ENCODE results near the gene CELSR1.

Gene CELSR1

DNA sequence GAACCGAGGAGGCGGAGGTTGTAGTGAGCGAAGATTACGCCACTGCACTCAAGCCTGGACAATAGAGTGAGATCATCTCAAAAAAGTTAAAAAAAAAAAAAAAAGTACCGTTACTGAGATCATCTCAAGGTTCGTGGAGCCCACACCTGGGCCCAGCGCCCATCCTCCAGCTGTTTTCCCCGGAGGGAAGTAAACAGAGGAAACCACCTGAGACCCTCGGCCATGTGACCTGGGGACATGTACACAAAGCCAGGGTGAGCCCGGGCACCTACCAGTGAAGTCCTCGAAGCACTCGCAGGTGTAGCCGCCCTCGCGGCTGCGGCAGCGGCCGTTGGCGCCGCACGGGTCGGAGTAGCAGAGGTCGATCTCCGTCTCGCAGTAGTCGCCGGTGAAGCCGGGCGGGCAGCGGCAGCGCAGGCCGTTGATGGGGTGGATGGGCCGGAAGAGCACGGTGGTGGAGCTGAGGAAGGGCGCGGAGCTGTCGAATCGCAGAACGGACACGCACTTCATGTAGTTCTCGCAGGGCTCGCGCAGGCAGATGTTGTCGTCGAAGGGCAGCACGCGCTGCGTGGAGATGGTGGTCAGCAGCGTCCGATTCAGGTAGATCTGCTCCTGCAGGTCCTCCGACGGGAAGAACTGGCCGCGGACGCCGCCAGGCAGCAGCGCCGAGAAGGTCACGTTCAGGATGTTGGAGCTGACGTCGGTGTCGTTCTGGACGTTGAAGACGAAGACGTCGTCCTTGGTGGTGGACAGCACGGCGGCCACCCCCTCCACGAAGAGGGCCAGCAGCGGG lies 73.8 kb downstream of the CELSR1 start:
- H3K9me2 ChIP-seq (replicated peaks; ENCODE audit: insufficient read depth, low read length), result no peaks in the 10 kb centered on the region
- H3K36me3 ChIP-seq (replicated peaks; ENCODE audit: insufficient read depth, low read length), result no peaks in the 10 kb centered on the region
- no peak for DNase-seq
- H3K4me3 ChIP-seq (ENCODE audit: low read length), result no peak overlapping the region
- H3K4me1 ChIP-seq (ENCODE audit: low read length), result no peaks in the 10 kb centered on the region
- H3K9ac ChIP-seq (ENCODE audit: low read length), result no peak overlapping the region
- no peak overlapping the region for H3K27ac ChIP-seq (ENCODE audit: low read length)
- no peaks in the 10 kb centered on the region for H3K9me3 ChIP-seq (replicated peaks; ENCODE audit: insufficient read depth, low read length)
- no peak overlapping the region for H3K4me2 ChIP-seq (ENCODE audit: low read depth, low read length)
- no peaks in the 10 kb centered on the region for H4K20me1 ChIP-seq (ENCODE audit: insufficient read depth, low read length)
- H2AFZ ChIP-seq (ENCODE audit: low read length), result no peak overlapping the region
- peaks cover 91% of the 10 kb centered on the region for H3K27me3 ChIP-seq (replicated peaks; ENCODE audit: insufficient read depth, low read length)
- TF ChIP-seq EZH2phosphoT487 (IDR thresholded peaks at IDR 0.05; ENCODE audit: low read length) (no peak), EZH2 (optimal IDR thresholded peaks at IDR 0.05; ENCODE audit: low read depth, low read length) (no peak)
- TF ChIP-seq, protein P1, sequence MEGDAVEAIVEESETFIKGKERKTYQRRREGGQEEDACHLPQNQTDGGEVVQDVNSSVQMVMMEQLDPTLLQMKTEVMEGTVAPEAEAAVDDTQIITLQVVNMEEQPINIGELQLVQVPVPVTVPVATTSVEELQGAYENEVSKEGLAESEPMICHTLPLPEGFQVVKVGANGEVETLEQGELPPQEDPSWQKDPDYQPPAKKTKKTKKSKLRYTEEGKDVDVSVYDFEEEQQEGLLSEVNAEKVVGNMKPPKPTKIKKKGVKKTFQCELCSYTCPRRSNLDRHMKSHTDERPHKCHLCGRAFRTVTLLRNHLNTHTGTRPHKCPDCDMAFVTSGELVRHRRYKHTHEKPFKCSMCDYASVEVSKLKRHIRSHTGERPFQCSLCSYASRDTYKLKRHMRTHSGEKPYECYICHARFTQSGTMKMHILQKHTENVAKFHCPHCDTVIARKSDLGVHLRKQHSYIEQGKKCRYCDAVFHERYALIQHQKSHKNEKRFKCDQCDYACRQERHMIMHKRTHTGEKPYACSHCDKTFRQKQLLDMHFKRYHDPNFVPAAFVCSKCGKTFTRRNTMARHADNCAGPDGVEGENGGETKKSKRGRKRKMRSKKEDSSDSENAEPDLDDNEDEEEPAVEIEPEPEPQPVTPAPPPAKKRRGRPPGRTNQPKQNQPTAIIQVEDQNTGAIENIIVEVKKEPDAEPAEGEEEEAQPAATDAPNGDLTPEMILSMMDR (IDR thresholded peaks at IDR 0.05; ENCODE audit: low read length), result no peak
- no peaks in the 10 kb centered on the region for H3F3A ChIP-seq (ENCODE audit: insufficient read depth, low read length)
- no peaks in the 10 kb centered on the region for H3K79me2 ChIP-seq (ENCODE audit: low read length)

DNA sequence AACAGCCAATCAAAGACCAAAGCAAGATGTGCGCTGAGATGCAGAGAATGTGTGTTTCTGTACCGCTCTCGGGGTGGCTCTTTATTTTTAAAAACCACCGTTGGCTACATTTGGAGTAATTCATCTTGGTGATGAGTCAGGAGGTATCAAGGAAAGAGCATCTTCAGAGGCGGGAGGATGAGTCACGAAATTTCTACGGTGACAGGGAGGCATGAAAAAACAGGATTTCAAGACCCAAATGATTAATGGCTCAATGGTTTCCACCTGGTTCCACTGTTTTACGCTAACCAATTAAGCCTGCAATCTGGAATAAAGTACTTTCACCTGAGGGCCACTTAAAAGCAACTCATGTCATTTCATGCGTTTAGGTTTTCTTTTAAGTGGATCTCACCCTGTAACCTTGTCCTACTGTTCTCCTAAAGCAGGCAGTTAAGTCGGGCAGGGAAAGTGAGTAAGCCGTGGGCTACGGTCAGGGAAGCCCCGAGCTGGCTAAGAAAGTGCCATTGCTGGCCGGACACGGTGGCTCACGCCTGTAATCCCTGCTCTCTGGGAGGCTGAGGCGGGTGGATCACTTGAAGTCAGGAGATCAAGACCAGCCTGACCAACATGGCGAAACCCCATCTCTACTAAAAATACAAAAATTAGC lies 74.6 kb downstream of the CELSR1 start:
- H2AFZ ChIP-seq (ENCODE audit: low read length), result no peak overlapping the region
- DNase-seq, result no peak
- no peaks in the 10 kb centered on the region for H3K4me1 ChIP-seq (ENCODE audit: low read length)
- no peaks in the 10 kb centered on the region for H3K9me2 ChIP-seq (replicated peaks; ENCODE audit: insufficient read depth, low read length)
- no peaks in the 10 kb centered on the region for H3K36me3 ChIP-seq (replicated peaks; ENCODE audit: insufficient read depth, low read length)
- no peaks in the 10 kb centered on the region for H3K79me2 ChIP-seq (ENCODE audit: low read length)
- H3F3A ChIP-seq (ENCODE audit: insufficient read depth, low read length), result no peaks in the 10 kb centered on the region
- H3K27me3 ChIP-seq (replicated peaks; ENCODE audit: insufficient read depth, low read length), result peaks cover 93% of the 10 kb centered on the region
- H3K9me3 ChIP-seq (replicated peaks; ENCODE audit: insufficient read depth, low read length), result no peaks in the 10 kb centered on the region
- no peak overlapping the region for H3K4me2 ChIP-seq (ENCODE audit: low read depth, low read length)
- TF ChIP-seq EZH2phosphoT487 (IDR thresholded peaks at IDR 0.05; ENCODE audit: low read length) (no peak), EZH2 (optimal IDR thresholded peaks at IDR 0.05; ENCODE audit: low read depth, low read length) (no peak)
- TF ChIP-seq, protein P1 (IDR thresholded peaks at IDR 0.05; ENCODE audit: low read length), result no peak
- no peak overlapping the region for H3K4me3 ChIP-seq (ENCODE audit: low read length)
- no peak overlapping the region for H3K9ac ChIP-seq (ENCODE audit: low read length)
- H4K20me1 ChIP-seq (ENCODE audit: insufficient read depth, low read length), result no peaks in the 10 kb centered on the region
- H3K27ac ChIP-seq (ENCODE audit: low read length), result no peak overlapping the region

DNA sequence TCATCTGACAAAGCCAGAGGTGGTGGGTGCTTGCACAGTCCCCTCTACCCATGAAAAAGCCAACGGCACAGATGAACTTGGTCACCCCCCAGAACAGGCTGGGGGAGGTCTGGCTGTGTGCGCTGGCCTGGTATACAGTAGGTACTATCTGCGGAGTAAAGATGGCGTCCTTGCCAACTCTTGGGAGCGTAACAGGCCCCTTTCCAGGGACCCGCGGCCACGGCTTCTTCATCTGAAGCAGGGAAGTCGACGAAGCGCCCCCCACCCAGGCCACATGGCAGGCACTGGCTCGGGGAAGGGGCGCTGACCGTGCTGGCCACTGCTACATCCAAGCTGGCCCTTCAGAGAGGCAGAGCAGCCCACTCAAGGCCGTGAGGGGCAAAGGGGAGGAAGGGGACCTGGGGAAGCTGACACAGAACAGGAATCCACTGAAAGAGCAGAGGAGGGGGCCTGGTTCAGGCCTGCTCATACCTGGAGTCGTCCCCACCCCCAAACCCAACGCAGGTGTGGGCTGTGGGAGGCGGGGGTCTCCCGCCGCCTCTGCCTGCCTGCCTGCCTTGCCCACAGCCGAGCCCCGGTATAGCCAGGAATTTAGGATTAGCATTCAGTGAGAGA lies 75.7 kb downstream of the CELSR1 start:
- Histone ChIP-seq H3K9me2 (replicated peaks; ENCODE audit: insufficient read depth, low read length) (no peaks in the 10 kb centered on the region), H3K4me1 (ENCODE audit: low read length) (no peaks in the 10 kb centered on the region), H3K27ac (ENCODE audit: low read length) (no peak overlapping the region), H3K27me3 (replicated peaks; ENCODE audit: insufficient read depth, low read length) (peaks cover 95% of the 10 kb centered on the region), H3K9ac (ENCODE audit: low read length) (no peak overlapping the region), H3K4me3 (ENCODE audit: low read length) (no peak overlapping the region), H3K79me2 (ENCODE audit: low read length) (no peaks in the 10 kb centered on the region), H3K4me2 (ENCODE audit: low read depth, low read length) (no peak overlapping the region), H4K20me1 (ENCODE audit: insufficient read depth, low read length) (no peaks in the 10 kb centered on the region), H3K36me3 (replicated peaks; ENCODE audit: insufficient read depth, low read length) (no peaks in the 10 kb centered on the region), H2AFZ (ENCODE audit: low read length) (no peak overlapping the region), H3K9me3 (replicated peaks; ENCODE audit: insufficient read depth, low read length) (no peaks in the 10 kb centered on the region), H3F3A (ENCODE audit: insufficient read depth, low read length) (no peaks in the 10 kb centered on the region)
- DNase-seq, result no peak
- no peak for TF ChIP-seq EZH2phosphoT487 (IDR thresholded peaks at IDR 0.05; ENCODE audit: low read length)
- no peak for TF ChIP-seq EZH2 (optimal IDR thresholded peaks at IDR 0.05; ENCODE audit: low read depth, low read length)
- TF ChIP-seq, protein P1 (IDR thresholded peaks at IDR 0.05; ENCODE audit: low read length), result no peak
